Activated CD4-positive, alpha-beta memory T cell treated with anti-CD3 and anti-CD28 coated beads, Interleukin-2, amount 10 ng/mL, durations not matched to agents 7 days and 5 days (primary cell): ENCODE measurements around the gene PLXNA2. TPM values are rescaled to one million over a fixed set of nuclear protein-coding genes. Genes with fewer than 3 reads are reported as not detected.

ENCODE experiments used
- CTCF ChIA-PET: fragments of 350-600 bp; sonication (Branson Sonifier 250); formaldehyde crosslinking; loops from one replicate; lab custom pipeline; 2021; ENCODE audit warnings: antibody characterized with exemption, inconsistent platforms; lab: Charles Lee
- POLR2A ChIA-PET: fragments of 350-600 bp; sonication (Branson Sonifier 250); formaldehyde crosslinking; loops from one replicate; lab custom pipeline; 2021; ENCODE audit warnings: antibody characterized with exemption; lab: Charles Lee
- DNase-seq: peaks from one replicate; pipeline ENCODE4 v3.0.0-alpha.2; 2020
- H3K27ac Mint-ChIP-seq: one replicate; pipeline ENCODE4 v1.8.0; 2021; ENCODE audit warnings: mild to moderate bottlenecking, mixed read lengths
- H3K27me3 Mint-ChIP-seq: one replicate; pipeline ENCODE4 v1.8.0; 2021; ENCODE audit warnings: mixed read lengths
- H3K36me3 Mint-ChIP-seq: one replicate; pipeline ENCODE4 v1.8.0; 2021; ENCODE audit warnings: low read depth, mixed read lengths
- H3K4me1 Mint-ChIP-seq: one replicate; pipeline ENCODE4 v1.8.0; 2021; ENCODE audit warnings: mixed read lengths
- H3K4me3 Mint-ChIP-seq: one replicate; pipeline ENCODE4 v1.8.0; 2021; ENCODE audit warnings: mild to moderate bottlenecking, mixed read lengths
- H3K9me3 Mint-ChIP-seq: one replicate; pipeline ENCODE4 v1.8.0; 2021; ENCODE audit warnings: mixed read lengths
- total RNA-seq, 2 experiments: library from RNA; stranded (reverse); gene quantifications; one replicate each; pipeline ENCODE4 v1.2.3, GENCODE V29; 2021

The PLXNA2 gene
- total RNA-seq, 2 experiments from 2014 or later, result 0.43 to 0.65 TPM

- H3K27ac Mint-ChIP-seq, result no peak overlapping the region
- ChIA-PET CTCF (no interaction called here), POLR2A (no interaction called here)
- H3K36me3 Mint-ChIP-seq, result no peaks in the 10 kb centered on the region
- H3K4me1 Mint-ChIP-seq, result no peaks in the 10 kb centered on the region
- no peak overlapping the region for H3K4me3 Mint-ChIP-seq
- H3K9me3 Mint-ChIP-seq, result no peaks in the 10 kb centered on the region
- H3K27me3 Mint-ChIP-seq, result peaks cover 14% of the 10 kb centered on the region
- no peak for DNase-seq
Measured at GRCh38 chr1:208173749-208174148, 70.4 kb downstream of the PLXNA2 start.

- ChIA-PET CTCF (interaction anchor here (0.9 kb wide), 1 partner anchor 40 kb away, joined by 4 read pairs; no protein-coding TSS in a partner anchor), POLR2A (no interaction called here)
- H3K9me3 Mint-ChIP-seq, result no peaks in the 10 kb centered on the region
- H3K4me3 Mint-ChIP-seq, result no peak overlapping the region
- peaks cover 16% of the 10 kb centered on the region for H3K27me3 Mint-ChIP-seq
- DNase-seq, result no peak
- H3K27ac Mint-ChIP-seq, result no peak overlapping the region
- no peaks in the 10 kb centered on the region for H3K4me1 Mint-ChIP-seq
- H3K36me3 Mint-ChIP-seq, result no peaks in the 10 kb centered on the region
Measured at GRCh38 chr1:208172423-208173145, 71.6 kb downstream of the PLXNA2 start.

DNA sequence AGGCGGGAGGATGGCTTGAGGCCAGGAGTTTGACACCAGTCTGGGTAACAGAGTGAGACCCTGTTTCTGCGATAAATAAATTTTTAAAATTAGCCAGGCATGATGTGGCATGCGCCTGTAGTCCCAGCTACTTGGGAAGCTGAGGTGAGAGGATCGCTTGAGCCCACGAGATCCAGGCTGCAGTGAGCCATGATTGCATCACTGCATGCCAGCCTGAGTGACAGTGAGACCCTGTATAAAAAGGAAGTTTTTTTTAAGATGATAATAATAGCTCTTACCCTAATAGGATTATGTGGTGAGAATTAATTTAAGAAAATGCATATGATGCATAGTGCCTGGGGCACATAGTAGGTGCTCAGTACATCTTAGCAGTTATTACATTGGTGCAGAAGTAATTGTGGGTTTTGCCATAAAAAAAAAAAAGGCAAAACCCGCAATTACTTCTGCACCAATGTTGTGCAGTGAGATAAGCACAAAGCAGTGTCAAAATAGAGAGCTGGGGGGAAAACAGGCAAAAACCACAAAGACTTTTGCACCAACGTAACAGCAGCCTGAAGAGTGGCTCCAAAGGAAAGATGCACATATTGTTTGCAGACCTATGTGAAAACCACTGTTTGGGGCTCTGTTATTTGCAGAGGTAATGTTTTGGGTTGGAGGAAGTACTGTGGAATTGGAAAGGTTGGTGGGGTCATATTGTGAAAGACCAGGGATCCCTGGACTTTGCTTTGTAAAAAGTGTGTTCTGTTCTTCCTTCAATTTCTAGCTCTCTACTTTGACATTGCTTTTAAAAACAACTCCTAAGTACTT is 72.4 kb downstream of the PLXNA2 start:
- H3K36me3 Mint-ChIP-seq, result no peaks in the 10 kb centered on the region
- ChIA-PET POLR2A (no interaction called here), CTCF (interaction anchor here (0.7 to 0.9 kb wide), 2 partner anchors 40 to 46 kb away, joined by 3 to 4 read pairs; no protein-coding TSS in a partner anchor)
- H3K27ac Mint-ChIP-seq, result no peak overlapping the region
- no peak for DNase-seq
- no peaks in the 10 kb centered on the region for H3K4me1 Mint-ChIP-seq
- no peaks in the 10 kb centered on the region for H3K9me3 Mint-ChIP-seq
- H3K27me3 Mint-ChIP-seq, result peaks cover 19% of the 10 kb centered on the region
- no peak overlapping the region for H3K4me3 Mint-ChIP-seq

DNA sequence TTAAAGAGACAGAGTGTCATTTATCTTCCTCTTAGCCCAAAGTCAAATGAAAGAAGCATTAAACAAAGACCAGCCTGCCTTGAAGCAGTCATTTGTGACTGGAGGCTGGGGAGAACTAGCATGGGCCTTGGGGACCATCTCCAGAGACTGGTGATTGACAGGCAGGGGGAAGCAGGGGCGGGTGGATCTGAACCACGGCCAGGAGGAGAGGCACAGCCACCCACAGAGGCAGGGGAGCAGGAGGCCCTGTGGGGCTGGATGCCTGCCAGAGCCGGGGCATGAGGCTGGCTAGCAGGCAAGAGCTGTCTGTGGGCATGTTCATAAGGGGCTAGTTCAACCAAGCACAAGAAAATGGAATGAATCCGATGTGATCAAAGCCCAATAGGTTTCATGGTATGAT is 73.9 kb downstream of the PLXNA2 start:
- H3K36me3 Mint-ChIP-seq, result no peaks in the 10 kb centered on the region
- POLR2A ChIA-PET, result no interaction called here
- H3K27ac Mint-ChIP-seq, result no peak overlapping the region
- no peaks in the 10 kb centered on the region for H3K4me1 Mint-ChIP-seq
- H3K27me3 Mint-ChIP-seq, result peaks cover 28% of the 10 kb centered on the region
- no peak overlapping the region for H3K4me3 Mint-ChIP-seq
- no peaks in the 10 kb centered on the region for H3K9me3 Mint-ChIP-seq
- no peak for DNase-seq
- CTCF ChIA-PET, result no interaction called here

DNA sequence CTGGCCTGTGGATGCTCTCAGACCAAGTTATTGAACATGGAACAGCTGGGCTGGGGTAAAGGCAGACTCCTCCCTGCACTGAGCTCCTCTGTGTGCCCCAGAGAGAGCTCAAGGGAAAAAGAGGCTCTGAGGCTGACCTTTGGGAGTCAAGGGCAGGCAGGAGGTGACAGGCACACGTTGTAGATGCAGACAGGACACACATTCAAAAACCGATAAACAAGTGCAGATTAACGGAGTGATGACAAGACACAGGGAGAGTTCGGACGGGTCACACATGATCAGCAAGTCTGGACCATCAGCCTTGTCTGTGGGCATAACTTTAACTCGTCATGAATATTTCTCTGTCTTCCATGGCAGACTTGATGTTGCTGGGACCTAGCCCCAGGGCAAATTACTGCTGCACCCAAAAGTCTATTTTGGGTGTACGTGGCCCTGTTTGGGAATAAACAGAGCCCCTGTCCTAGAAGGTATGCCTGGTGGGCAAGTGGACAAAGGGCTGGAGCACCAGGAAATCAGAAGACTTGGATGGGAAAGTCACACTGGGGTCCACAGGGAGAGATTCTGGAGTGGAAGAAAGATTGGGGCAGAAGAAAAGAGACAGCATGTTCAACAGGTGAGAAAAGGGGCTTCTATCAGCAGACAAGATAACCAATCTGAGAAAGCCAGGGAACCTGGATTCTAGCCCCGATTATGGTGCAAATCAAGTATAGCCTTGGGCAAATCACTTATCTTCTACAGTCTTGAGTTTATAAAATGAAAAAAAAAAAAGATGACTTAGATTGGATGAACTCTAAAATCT is 74.9 kb downstream of the PLXNA2 start:
- no peaks in the 10 kb centered on the region for H3K9me3 Mint-ChIP-seq
- H3K4me1 Mint-ChIP-seq, result no peaks in the 10 kb centered on the region
- CTCF ChIA-PET, result no interaction called here
- POLR2A ChIA-PET, result no interaction called here
- no peak for DNase-seq
- peaks cover 33% of the 10 kb centered on the region for H3K27me3 Mint-ChIP-seq
- H3K36me3 Mint-ChIP-seq, result no peaks in the 10 kb centered on the region
- H3K4me3 Mint-ChIP-seq, result no peak overlapping the region
- no peak overlapping the region for H3K27ac Mint-ChIP-seq

DNA sequence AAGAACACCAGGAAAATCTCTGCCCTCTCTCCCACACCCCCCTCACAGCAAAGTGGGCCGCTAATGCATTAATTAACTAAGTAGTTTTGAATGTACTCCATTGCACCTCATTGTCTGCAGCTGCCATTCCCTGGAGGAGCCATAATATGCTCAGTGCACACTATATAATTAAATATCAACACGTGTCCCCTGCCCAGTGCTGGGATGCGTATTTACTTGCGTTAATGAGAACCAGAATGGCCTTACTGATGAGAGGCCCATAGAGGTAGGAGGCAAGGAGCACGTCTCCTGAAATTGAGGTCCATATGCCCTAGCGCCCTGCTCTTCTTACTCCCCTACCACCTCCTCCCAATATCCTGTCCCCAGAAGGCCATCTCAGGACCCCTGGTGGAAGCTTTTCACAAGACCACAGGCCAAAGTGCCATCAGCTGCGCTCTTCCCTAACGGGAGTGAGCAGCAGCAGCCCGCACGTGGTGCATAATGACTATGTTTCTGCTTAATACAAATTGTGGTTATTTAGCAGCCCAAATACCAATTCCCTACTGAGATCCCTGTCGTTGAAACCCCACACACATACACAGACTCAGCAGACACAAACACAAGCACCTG is 76.8 kb downstream of the PLXNA2 start:
- no peak for DNase-seq
- POLR2A ChIA-PET, result no interaction called here
- H3K36me3 Mint-ChIP-seq, result no peaks in the 10 kb centered on the region
- CTCF ChIA-PET, result no interaction called here
- H3K4me1 Mint-ChIP-seq, result no peaks in the 10 kb centered on the region
- no peak overlapping the region for H3K4me3 Mint-ChIP-seq
- H3K9me3 Mint-ChIP-seq, result no peaks in the 10 kb centered on the region
- peaks cover 47% of the 10 kb centered on the region for H3K27me3 Mint-ChIP-seq
- no peak overlapping the region for H3K27ac Mint-ChIP-seq

GRCh38 chr1:208166340-208167138 is 77.6 kb downstream of the PLXNA2 start:
- Mint-ChIP-seq H3K4me1 (no peaks in the 10 kb centered on the region), H3K36me3 (no peaks in the 10 kb centered on the region), H3K4me3 (no peak overlapping the region), H3K27me3 (peaks cover 50% of the 10 kb centered on the region), H3K27ac (no peak overlapping the region), H3K9me3 (no peaks in the 10 kb centered on the region)
- ChIA-PET CTCF (no interaction called here), POLR2A (no interaction called here)
- DNase-seq, result no peak

DNA sequence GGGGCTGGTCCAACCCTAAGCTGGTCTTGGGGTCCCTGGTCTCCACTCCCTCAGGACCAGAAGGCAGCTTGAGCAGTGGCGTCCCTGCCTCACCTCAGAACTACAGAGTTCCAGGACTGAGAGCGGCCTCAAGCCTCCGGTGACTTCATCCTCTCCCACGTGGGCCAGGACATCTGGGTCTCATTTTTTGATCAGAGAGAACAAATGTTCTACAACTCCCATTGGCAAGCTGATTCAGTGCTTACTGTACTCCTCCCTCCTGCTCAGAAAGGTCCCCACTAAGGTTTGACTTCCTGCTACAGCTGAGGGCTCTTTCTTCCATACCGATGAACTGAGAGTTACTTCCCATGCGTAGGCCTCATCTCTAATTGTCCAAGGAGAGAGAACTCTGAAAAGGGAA is 78.5 kb downstream of the PLXNA2 start:
- Mint-ChIP-seq H3K27ac (no peak overlapping the region), H3K4me3 (no peak overlapping the region), H3K36me3 (no peaks in the 10 kb centered on the region), H3K9me3 (no peaks in the 10 kb centered on the region), H3K27me3 (peaks cover 47% of the 10 kb centered on the region), H3K4me1 (no peaks in the 10 kb centered on the region)
- ChIA-PET POLR2A (no interaction called here), CTCF (interaction anchor here (0.7 kb wide), 1 partner anchor 33 kb away, joined by 3 read pairs; no protein-coding TSS in a partner anchor)
- DNase-seq, result no peak

DNA sequence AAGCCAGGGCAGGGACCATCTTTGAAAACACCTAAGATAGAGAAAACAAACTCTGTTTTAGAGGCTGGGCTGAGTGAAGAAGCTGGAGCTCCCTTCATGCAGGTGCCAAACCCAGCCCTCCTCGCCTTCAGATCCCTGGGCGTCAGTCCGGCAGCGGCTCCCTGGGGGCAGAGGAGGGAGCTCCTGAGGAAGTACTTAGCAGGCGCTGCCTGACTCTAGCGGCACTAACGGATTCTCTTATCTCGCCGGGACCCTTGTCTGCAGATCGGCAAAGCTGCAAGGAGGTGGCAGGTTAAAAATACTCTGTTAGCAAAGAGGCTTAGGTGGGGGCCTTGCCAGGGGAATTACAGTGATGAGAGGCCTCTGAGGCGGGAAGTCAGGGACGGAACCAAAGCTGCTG is 79.6 kb downstream of the PLXNA2 start:
- no peaks in the 10 kb centered on the region for H3K4me1 Mint-ChIP-seq
- peaks cover 45% of the 10 kb centered on the region for H3K27me3 Mint-ChIP-seq
- POLR2A ChIA-PET, result no interaction called here

GRCh38 chr1:208163539-208163938 is 80.6 kb downstream of the PLXNA2 start:
- ChIA-PET CTCF (no interaction called here), POLR2A (no interaction called here)
- Mint-ChIP-seq H3K36me3 (no peaks in the 10 kb centered on the region), H3K9me3 (no peaks in the 10 kb centered on the region), H3K4me3 (no peak overlapping the region), H3K4me1 (no peaks in the 10 kb centered on the region), H3K27ac (no peak overlapping the region), H3K27me3 (peaks cover 44% of the 10 kb centered on the region)
- no peak for DNase-seq

More for the DNA sequence above, 79.6 kb downstream of the PLXNA2 start:
- Mint-ChIP-seq H3K4me3 (no peak overlapping the region), H3K27ac (no peak overlapping the region), H3K36me3 (no peaks in the 10 kb centered on the region), H3K9me3 (no peaks in the 10 kb centered on the region)
- CTCF ChIA-PET, result no interaction called here
- DNase-seq, result no peak

DNA sequence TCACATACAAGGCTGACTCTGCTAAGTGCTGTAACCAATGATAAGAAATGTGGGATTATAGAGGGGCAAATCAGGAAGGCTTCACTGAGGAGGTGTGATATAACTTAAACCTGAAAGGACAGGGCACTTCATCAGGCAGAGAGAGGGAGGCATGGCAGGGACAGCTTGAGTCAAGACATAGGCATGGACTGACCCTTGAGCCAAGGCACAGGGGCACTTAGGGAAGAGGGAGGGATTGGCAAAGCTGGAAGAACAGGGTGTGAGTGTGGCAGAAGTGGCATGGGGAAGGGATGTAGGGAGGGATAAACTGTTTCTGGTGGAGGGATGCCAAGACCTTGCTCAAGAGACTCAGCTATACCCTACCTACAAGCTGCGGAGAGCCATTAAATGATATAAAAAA is 81.3 kb downstream of the PLXNA2 start:
- H3K4me3 Mint-ChIP-seq, result no peak overlapping the region
- H3K9me3 Mint-ChIP-seq, result no peaks in the 10 kb centered on the region
- POLR2A ChIA-PET, result no interaction called here
- peaks cover 42% of the 10 kb centered on the region for H3K27me3 Mint-ChIP-seq
- H3K36me3 Mint-ChIP-seq, result no peaks in the 10 kb centered on the region
- no peaks in the 10 kb centered on the region for H3K4me1 Mint-ChIP-seq
- CTCF ChIA-PET, result interaction anchor here (1.7 kb wide), 1 partner anchor 31 kb away, joined by 4 read pairs; no protein-coding TSS in a partner anchor
- H3K27ac Mint-ChIP-seq, result no peak overlapping the region
- DNase-seq, result no peak
